Endothelial cell of umbilical vein (primary cell): ENCODE data around the gene NUP155. TPM values are rescaled to one million over a fixed set of nuclear protein-coding genes. Genes with fewer than 3 reads are reported as not detected.

Experiments used
- BruUV-seq: library from RNA; stranded (reverse); fragments of 400-500 nt; replicated peaks from 2 replicates; lab custom pipeline; 2021; lab: Mats Ljungman, UMichigan
- CTCF ChIA-PET: fragments of 300-600, 350-600 bp; sonication (Branson Sonifier 250); formaldehyde crosslinking; loops from one replicate; lab custom pipeline; 2021; ENCODE audit warnings: antibody characterized with exemption, inconsistent platforms; lab: Charles Lee
- POLR2A ChIA-PET: fragments of 300-600, 350-600 bp; sonication (Branson Sonifier 250); formaldehyde crosslinking; loops from one replicate; lab custom pipeline; 2021; ENCODE audit warnings: antibody characterized with exemption, inconsistent platforms; lab: Charles Lee
- DNase-seq: peaks from one replicate; pipeline ENCODE4 v3.0.0-alpha.2; 2011; ENCODE audit warnings: low read depth, low spot score
- FAIRE-seq: peaks from 2 replicates; lab custom pipeline; 2011; peaks lifted over from hg19 to GRCh38; lab: Jason Lieb, UNC
- H2AFZ ChIP-seq: 2 replicates; pipeline ENCODE4 v1.6.0; 2012; ENCODE audit warnings: low read depth, low read length, control low read depth, inconsistent platforms
- H3K27ac ChIP-seq: 2 replicates; pipeline ENCODE4 v1.5.1; 2011; ENCODE audit warnings: low read depth, mild to moderate bottlenecking, control low read depth, low read length, moderate library complexity; ENCODE audit not compliant: insufficient read depth
- H3K27me3 ChIP-seq, 2 experiments: 2 replicates each; pipeline versions ENCODE4 v1.6.0 to v1.6.1; 2011; ENCODE audit warnings: low read length in 2 of 2, mixed read lengths in 1 of 2; ENCODE audit not compliant: control insufficient read depth in 2 of 2, insufficient read depth in 2 of 2
- H3K36me3 ChIP-seq, 2 experiments: 2 replicates in 1 of 2; 3 replicates in 1 of 2; pipeline ENCODE4 v1.5.1; 2011; ENCODE audit warnings: low read length in 2 of 2, mild to moderate bottlenecking in 1 of 2, moderate library complexity in 1 of 2; ENCODE audit not compliant: control insufficient read depth in 2 of 2, insufficient read depth in 2 of 2; ENCODE audit errors: extremely low read depth in 1 of 2
- H3K4me1 ChIP-seq: 3 replicates; pipeline ENCODE4 v1.5.1; 2011; ENCODE audit warnings: mild to moderate bottlenecking, low read length; ENCODE audit not compliant: control insufficient read depth, insufficient read depth; ENCODE audit errors: extremely low read depth
- H3K4me2 ChIP-seq: 2 replicates; pipeline ENCODE4 v1.6.1; 2011; ENCODE audit warnings: low read length, control low read depth, mixed read lengths; ENCODE audit not compliant: insufficient read depth
- H3K4me3 ChIP-seq, 3 experiments: fragments of 200-600 bp in 1 of 3; sonication (generic), shearing (Covaris generic) in 1 of 3; replicated peaks in 1 of 3; 2 replicates each; pipeline ENCODE4 v1.5.1; 2011 to 2016; ENCODE audit warnings: control low read depth in 3 of 3, low read length in 3 of 3, mild to moderate bottlenecking in 2 of 3, inconsistent platforms in 1 of 3, low read depth in 1 of 3, moderate library complexity in 1 of 3; ENCODE audit not compliant: insufficient read depth in 1 of 3
- H3K79me2 ChIP-seq: 2 replicates; pipeline ENCODE4 v1.6.0; 2012; ENCODE audit warnings: low read length, inconsistent platforms; ENCODE audit not compliant: control insufficient read depth, insufficient read depth
- H3K9ac ChIP-seq: replicated peaks from 2 replicates; pipeline ENCODE3; 2011; ENCODE audit warnings: low read length, control low read depth; ENCODE audit not compliant: insufficient read depth; ENCODE audit errors: extremely low read depth
- H3K9me1 ChIP-seq: replicated peaks from 3 replicates; pipeline ENCODE4 v1.6.0; 2011; ENCODE audit warnings: mild to moderate bottlenecking, low read length; ENCODE audit not compliant: control insufficient read depth, insufficient read depth; ENCODE audit errors: extremely low read depth
- H3K9me3 ChIP-seq: replicated peaks from 2 replicates; pipeline ENCODE4 v1.5.1; 2012; ENCODE audit warnings: low read length, inconsistent platforms; ENCODE audit not compliant: control insufficient read depth, insufficient read depth
- H4K20me1 ChIP-seq: replicated peaks from 2 replicates; pipeline ENCODE3; 2011; ENCODE audit warnings: mild to moderate bottlenecking, low read length; ENCODE audit not compliant: control insufficient read depth, insufficient read depth; ENCODE audit errors: extremely low read depth
- EZH2 ChIP-seq: IDR thresholded peaks from 2 replicates; pipeline ENCODE4 v1.6.1; 2012; ENCODE audit warnings: borderline replicate concordance, low read depth, mild to moderate bottlenecking, moderate library complexity, low read length, inconsistent platforms; ENCODE audit not compliant: severe bottlenecking
- GATA2 ChIP-seq: IDR thresholded peaks from 2 replicates; pipeline ENCODE4 v1.7.0; 2011; ENCODE audit warnings: low read depth, mild to moderate bottlenecking, moderate library complexity, mixed read lengths, low read length; ENCODE audit not compliant: insufficient read length, insufficient read depth
- JUN ChIP-seq: IDR thresholded peaks from 2 replicates; pipeline ENCODE4 v1.6.1; 2011; ENCODE audit warnings: borderline replicate concordance, low read depth; ENCODE audit not compliant: insufficient read length, insufficient read depth
- MAX ChIP-seq: IDR thresholded peaks from 2 replicates; pipeline ENCODE4 v1.6.1; 2011; ENCODE audit not compliant: insufficient read depth, insufficient read length
- MYC ChIP-seq: IDR thresholded peaks from one replicate; pipeline ENCODE4 v1.6.1; 2011; ENCODE audit warnings: mild to moderate bottlenecking, low read depth, low read length
- POLR2A ChIP-seq: IDR thresholded peaks from 2 replicates; pipeline ENCODE4 v1.6.1; 2012; ENCODE audit warnings: low read depth, mild to moderate bottlenecking, control low read depth, low read length
- POLR2AphosphoS5 ChIP-seq: IDR thresholded peaks from 2 replicates; pipeline ENCODE4 v1.6.1; 2012; ENCODE audit warnings: low read depth, mild to moderate bottlenecking, control low read depth, low read length, moderate library complexity; ENCODE audit not compliant: insufficient read depth
- dilution Hi-C: fragments of 300-500 bp; cut with MboI; formaldehyde crosslinking; loops from one replicate; pipeline ENCODE4 v1.15.0; 2019; ENCODE audit warnings: low sequenced_read_pairs; ENCODE audit not compliant: extremely low pct_ligation_motif_present
- intact Hi-C: fragments of 100-400 bp; cut with micrococcal nuclease; formaldehyde crosslinking; loops from one replicate; pipeline ENCODE4 v1.10.0; 2022
- polyA plus RNA-seq, 4 experiments: library from polyadenylated mRNA; depleted of rRNA in 3 of 4; stranded (reverse) in 3 of 4; unstranded in 1 of 4; fragments of >200 nt; gene quantifications; 2 replicates each; pipeline versions ENCODE4 v1.2.1 to v1.2.3, GENCODE V29; 2011 to 2012; ENCODE audit warnings: missing spikeins in 1 of 4
- total RNA-seq: library from RNA; stranded (reverse); gene quantifications from 2 replicates; pipeline ENCODE4 v1.2.3, GENCODE V29; 2021
- TF ChIP-seq, protein P1 (sequence below), 2 donors: IDR thresholded peaks; 1 replicate in 1 of 2; 2 replicates in 1 of 2; pipeline ENCODE4 v1.5.1; 2011; ENCODE audit warnings: low read length in 2 of 2, mild to moderate bottlenecking in 2 of 2, moderate library complexity in 2 of 2, control low read depth in 1 of 2, inconsistent platforms in 1 of 2, low read depth in 1 of 2; ENCODE audit not compliant: insufficient read depth in 1 of 2; ENCODE audit errors: extremely low read depth in 1 of 2

The NUP155 gene
- total and polyA plus RNA-seq, 2 donors (not counting 3 experiments of a cell fraction or from before 2014, with no cell fraction given) = 11.1 to 36.6 TPM

DNA sequence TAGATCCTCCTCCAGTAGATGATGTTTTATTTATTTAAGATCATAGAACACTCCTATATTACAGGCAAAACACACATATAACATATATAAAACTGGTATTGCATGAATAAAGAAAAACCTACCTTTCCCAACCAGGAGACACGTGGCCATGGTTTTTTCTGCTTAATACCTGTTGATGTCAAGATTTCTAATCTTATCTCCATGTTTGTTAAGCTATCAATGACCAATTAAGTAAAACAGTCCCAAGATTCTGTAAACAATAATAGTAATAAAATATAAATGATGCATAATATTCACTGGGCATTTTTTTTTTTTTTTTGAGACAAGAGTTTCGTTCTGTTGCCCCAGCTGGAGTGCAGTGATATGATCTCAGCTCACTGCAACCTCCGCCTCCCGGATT lies 123.4 kb downstream of the NUP155 start:
- BruUV-seq = no TSS peak
- H2AFZ ChIP-seq = no peak overlapping the region
- no peak overlapping the region for H3K4me3 ChIP-seq
- no peaks in the 10 kb centered on the region for H3K9me3 ChIP-seq
- POLR2A ChIA-PET = no interaction called here
- no peak for TF ChIP-seq JUN
- TF ChIP-seq MAX = no peak
- no peak for TF ChIP-seq POLR2A
- TF ChIP-seq, protein P1, sequence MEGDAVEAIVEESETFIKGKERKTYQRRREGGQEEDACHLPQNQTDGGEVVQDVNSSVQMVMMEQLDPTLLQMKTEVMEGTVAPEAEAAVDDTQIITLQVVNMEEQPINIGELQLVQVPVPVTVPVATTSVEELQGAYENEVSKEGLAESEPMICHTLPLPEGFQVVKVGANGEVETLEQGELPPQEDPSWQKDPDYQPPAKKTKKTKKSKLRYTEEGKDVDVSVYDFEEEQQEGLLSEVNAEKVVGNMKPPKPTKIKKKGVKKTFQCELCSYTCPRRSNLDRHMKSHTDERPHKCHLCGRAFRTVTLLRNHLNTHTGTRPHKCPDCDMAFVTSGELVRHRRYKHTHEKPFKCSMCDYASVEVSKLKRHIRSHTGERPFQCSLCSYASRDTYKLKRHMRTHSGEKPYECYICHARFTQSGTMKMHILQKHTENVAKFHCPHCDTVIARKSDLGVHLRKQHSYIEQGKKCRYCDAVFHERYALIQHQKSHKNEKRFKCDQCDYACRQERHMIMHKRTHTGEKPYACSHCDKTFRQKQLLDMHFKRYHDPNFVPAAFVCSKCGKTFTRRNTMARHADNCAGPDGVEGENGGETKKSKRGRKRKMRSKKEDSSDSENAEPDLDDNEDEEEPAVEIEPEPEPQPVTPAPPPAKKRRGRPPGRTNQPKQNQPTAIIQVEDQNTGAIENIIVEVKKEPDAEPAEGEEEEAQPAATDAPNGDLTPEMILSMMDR (IDR thresholded peaks at IDR 0.05; ENCODE audit: extremely low read depth in 1 of 2, insufficient read depth in 1 of 2, low read depth in 1 of 2, low read length in 2 of 2) = no peak
- no peak for TF ChIP-seq MYC
- TF ChIP-seq GATA2 = no peak
- TF ChIP-seq POLR2AphosphoS5 = no peak
- TF ChIP-seq EZH2 = no peak
- dilution Hi-C loops = no loop called here
- no peaks in the 10 kb centered on the region for H3K79me2 ChIP-seq
- intact Hi-C loops = loop anchor here (5.0 kb wide), 3 partner anchors 125 to 505 kb away; partner anchors contain the start of genes NIPBL and NUP155
- H3K9me1 ChIP-seq = no peaks in the 10 kb centered on the region
- H3K4me1 ChIP-seq = peaks cover 6% of the 10 kb centered on the region
- DNase-seq (no peak), FAIRE-seq (no peak)
- H3K27ac ChIP-seq = no peak overlapping the region
- H3K27me3 ChIP-seq = no peaks in the 10 kb centered on the region
- H3K9ac ChIP-seq = no peak overlapping the region
- H3K36me3 ChIP-seq = no peaks in the 10 kb centered on the region
- peak overlapping the region; percentile 33 for H3K4me2 ChIP-seq
- no peaks in the 10 kb centered on the region for H4K20me1 ChIP-seq
- CTCF ChIA-PET = no interaction called here
